ENCODE measurements around the gene FILIP1L. TPM values are rescaled to one million over a fixed set of nuclear protein-coding genes. Genes with fewer than 3 reads are reported as not detected.

Gene FILIP1L
- total RNA-seq, 2 experiments from 2014 or later, result not detected

GRCh38 chr3:99803297-99803696 is 311.0 kb downstream of the FILIP1L start:
- DNase-seq (ENCODE audit: low spot score), result no peak
- TF ChIP-seq EZH2phosphoT487 (IDR thresholded peaks at IDR 0.05; ENCODE audit: borderline replicate concordance, low read depth, low read length), result no peak
- TF ChIP-seq CTCF (conservative IDR thresholded peaks at IDR 0.05; ENCODE audit: low read length), result no peak
- POLR2A ChIA-PET, result interaction anchor here (0.7 kb wide), 1 partner anchor 240 kb away, joined by 3 read pairs; no protein-coding TSS in a partner anchor
- H3K9me2 ChIP-seq (ENCODE audit: insufficient read depth, low read length), result no peaks in the 10 kb centered on the region
- H3K4me2 ChIP-seq (ENCODE audit: low read length), result no peak overlapping the region
- no peaks in the 10 kb centered on the region for H3K4me1 ChIP-seq (ENCODE audit: insufficient read depth, low read length, poor library complexity, severe bottlenecking)
- CTCF ChIA-PET (ENCODE audit: unreplicated experiment), result no interaction called here
- H3K36me3 ChIP-seq (ENCODE audit: insufficient read depth, low read length), result no peaks in the 10 kb centered on the region
- peaks cover 22% of the 10 kb centered on the region; the same call in 1 of the 2 replicates for H3K9me3 ChIP-seq (ENCODE audit: low read length)
- intact Hi-C loops (cut with micrococcal nuclease; ENCODE audit: unreplicated experiment), result no loop called here
- no peak overlapping the region for H3K4me3 ChIP-seq (ENCODE audit: low read depth, low read length, poor library complexity, severe bottlenecking)
- H4K20me1 ChIP-seq (ENCODE audit: insufficient read depth, low read length), result no peaks in the 10 kb centered on the region
- no TSS peak for BruUV-seq (replicated peaks)
- no peak overlapping the region for H3K27ac ChIP-seq (ENCODE audit: low read depth, low read length, poor library complexity, severe bottlenecking)
- no peak overlapping the region for H2AFZ ChIP-seq (ENCODE audit: low read length)
- no peaks in the 10 kb centered on the region for H3K79me2 ChIP-seq (ENCODE audit: insufficient read depth, low read depth, low read length)

- ChIA-PET CTCF (ENCODE audit: unreplicated experiment) (no interaction called here), POLR2A (interaction anchor here (0.6 kb wide), 1 partner anchor 136 kb away, joined by 3 read pairs; no protein-coding TSS in a partner anchor)
- no peak for DNase-seq (ENCODE audit: low spot score)
- intact Hi-C loops (cut with micrococcal nuclease; ENCODE audit: unreplicated experiment), result no loop called here
- TF ChIP-seq CTCF (conservative IDR thresholded peaks at IDR 0.05; ENCODE audit: low read length) (no peak), EZH2phosphoT487 (IDR thresholded peaks at IDR 0.05; ENCODE audit: borderline replicate concordance, low read depth, low read length) (no peak)
- H4K20me1 ChIP-seq (ENCODE audit: insufficient read depth, low read length), result no peaks in the 10 kb centered on the region
- no peaks in the 10 kb centered on the region for H3K4me1 ChIP-seq (ENCODE audit: insufficient read depth, low read length, poor library complexity, severe bottlenecking)
- H2AFZ ChIP-seq (ENCODE audit: low read length), result no peak overlapping the region
- H3K9me3 ChIP-seq (ENCODE audit: low read length), result 0 out of 2 replicates have a peak, but pooled peaks cover 3% of the 10 kb centered on the region
- no TSS peak for BruUV-seq (replicated peaks)
- H3K36me3 ChIP-seq (ENCODE audit: insufficient read depth, low read length), result no peaks in the 10 kb centered on the region
- H3K27ac ChIP-seq (ENCODE audit: low read depth, low read length, poor library complexity, severe bottlenecking), result no peak overlapping the region
- H3K4me2 ChIP-seq (ENCODE audit: low read length), result no peak overlapping the region
- no peaks in the 10 kb centered on the region for H3K9me2 ChIP-seq (ENCODE audit: insufficient read depth, low read length)
- no peak overlapping the region for H3K4me3 ChIP-seq (ENCODE audit: low read depth, low read length, poor library complexity, severe bottlenecking)
- H3K79me2 ChIP-seq (ENCODE audit: insufficient read depth, low read depth, low read length), result no peaks in the 10 kb centered on the region
Measured at GRCh38 chr3:99799422-99799821, 314.9 kb downstream of the FILIP1L start.

GRCh38 chr3:99795573-99795972 is 318.7 kb downstream of the FILIP1L start:
- Histone ChIP-seq H3K9me3 (ENCODE audit: low read length) (no peaks in the 10 kb centered on the region), H2AFZ (ENCODE audit: low read length) (no peak overlapping the region), H4K20me1 (ENCODE audit: insufficient read depth, low read length) (no peaks in the 10 kb centered on the region), H3K4me1 (ENCODE audit: insufficient read depth, low read length, poor library complexity, severe bottlenecking) (no peaks in the 10 kb centered on the region), H3K27ac (ENCODE audit: low read depth, low read length, poor library complexity, severe bottlenecking) (no peak overlapping the region), H3K4me3 (ENCODE audit: low read depth, low read length, poor library complexity, severe bottlenecking) (no peak overlapping the region), H3K9me2 (ENCODE audit: insufficient read depth, low read length) (no peaks in the 10 kb centered on the region), H3K36me3 (ENCODE audit: insufficient read depth, low read length) (no peaks in the 10 kb centered on the region), H3K79me2 (ENCODE audit: insufficient read depth, low read depth, low read length) (no peaks in the 10 kb centered on the region), H3K4me2 (ENCODE audit: low read length) (no peak overlapping the region)
- BruUV-seq (replicated peaks), result no TSS peak
- ChIA-PET POLR2A (interaction anchor here (0.6 kb wide), 1 partner anchor 159 kb away, joined by 5 read pairs; no protein-coding TSS in a partner anchor), CTCF (ENCODE audit: unreplicated experiment) (no interaction called here)
- TF ChIP-seq CTCF (conservative IDR thresholded peaks at IDR 0.05; ENCODE audit: low read length) (no peak), EZH2phosphoT487 (IDR thresholded peaks at IDR 0.05; ENCODE audit: borderline replicate concordance, low read depth, low read length) (no peak)
- no peak for DNase-seq (ENCODE audit: low spot score)
- intact Hi-C loops (cut with micrococcal nuclease; ENCODE audit: unreplicated experiment), result no loop called here
